Thyroid gland (tissue), 4 donors: Measurements from ENCODE around the gene STYK1. TPM values are rescaled to one million over a fixed set of nuclear protein-coding genes. Genes with fewer than 3 reads are reported as not detected.

Experiments
- DNase-seq, 2 donors: peaks; one replicate each; pipeline ENCODE4 v3.0.0-alpha.2; 2019
- H3K27ac ChIP-seq, 3 donors: fragments of 200-600 bp; sonication (generic); 1 replicate in 2 of 3; 2 replicates in 1 of 3; pipeline ENCODE4 v1.5.1; 2016 to 2019; ENCODE audit warnings: mild to moderate bottlenecking in 1 of 3, moderate library complexity in 1 of 3
- H3K27me3 ChIP-seq: fragments of 200-600 bp; sonication (generic); one replicate; pipeline ENCODE4 v1.5.1; 2019
- H3K36me3 ChIP-seq, 2 donors: fragments of 200-600 bp; sonication (generic); one replicate each; pipeline ENCODE4 v1.5.1; 2016 to 2019
- H3K4me1 ChIP-seq, 2 donors: fragments of 200-600 bp; sonication (generic); one replicate each; pipeline ENCODE4 v1.5.1; 2017 to 2019
- H3K4me3 ChIP-seq, 3 donors: fragments of 200-600 bp; sonication (generic); replicated peaks in 1 of 3; 1 replicate in 2 of 3; 2 replicates in 1 of 3; pipeline ENCODE4 v1.5.1; 2016; ENCODE audit warnings: mild to moderate bottlenecking in 1 of 3
- H3K9me3 ChIP-seq: fragments of 200-600 bp; sonication (generic); one replicate; pipeline ENCODE4 v1.5.1; 2017
- CTCF ChIP-seq, 6 experiments: fragments of 200-600 bp in 3 of 6; fragments of 450-650 bp in 3 of 6; sonication (generic) in 3 of 6; IDR thresholded peaks; one replicate each; pipeline ENCODE4 v1.5.1; 2016 to 2019; ENCODE audit warnings: antibody characterized with exemption in 6 of 6, mild to moderate bottlenecking in 2 of 6, inconsistent platforms in 1 of 6, moderate library complexity in 1 of 6
- POLR2A ChIP-seq, 2 donors: fragments of 450-650 bp; IDR thresholded peaks; one replicate each; pipeline ENCODE4 v1.6.1; 2017; ENCODE audit warnings: antibody characterized with exemption in 2 of 2, mild to moderate bottlenecking in 2 of 2, moderate library complexity in 1 of 2
- WGBS, 2 donors: methylation state at CpG; one replicate each; pipeline ENCODE4 v1.1.5; 2017; 5-methylcytosine and 5-hydroxymethylcytosine counted together
- intact Hi-C: fragments of 100-400 bp; cut with DNase I; formaldehyde crosslinking; loops from one replicate; pipeline ENCODE4 v1.15.1; 2023
- total RNA-seq, 4 donors: library from RNA; depleted of rRNA; stranded (reverse); fragments of >200 nt; gene quantifications; one replicate each; pipeline ENCODE4 v1.2.3, GENCODE V29; 2016

The STYK1 gene
- total RNA-seq, 4 donors from 2014 or later: 0.40 TPM; not detected in 3

- H3K27ac ChIP-seq: no peak overlapping the region
- intact Hi-C loops: no loop called here
- H3K36me3 ChIP-seq: no peaks in the 10 kb centered on the region
- DNase-seq: no peak
- no peak overlapping the region for H3K4me3 ChIP-seq
- H3K4me1 ChIP-seq: no peaks in the 10 kb centered on the region
- no peaks in the 10 kb centered on the region for H3K9me3 ChIP-seq
- TF ChIP-seq POLR2A (IDR thresholded peaks at IDR 0.05) (no peak), CTCF (IDR thresholded peaks at IDR 0.05) (no peak)
- no peaks in the 10 kb centered on the region for H3K27me3 ChIP-seq
- 85% methylated on average over 10 of the region's 10 CpGs for WGBS, 2 donors
Observed at GRCh38 chr12:10620078-10620779, 53.6 kb downstream of the STYK1 start.

- intact Hi-C loops: loop anchor here (10.0 kb wide), 1 partner anchor 136 kb away; no protein-coding TSS in a partner anchor
- no peak for TF ChIP-seq CTCF (IDR thresholded peaks at IDR 0.05)
- no peak for TF ChIP-seq POLR2A (IDR thresholded peaks at IDR 0.05)
- Histone ChIP-seq H3K27me3 (no peaks in the 10 kb centered on the region), H3K36me3 (no peaks in the 10 kb centered on the region), H3K4me3 (no peak overlapping the region), H3K9me3 (no peaks in the 10 kb centered on the region), H3K27ac (no peak overlapping the region), H3K4me1 (no peaks in the 10 kb centered on the region)
- DNase-seq: no peak
- WGBS, 2 donors: 80 to 84% methylated on average over 5 of the region's 5 CpGs
Observed at GRCh38 chr12:10618338-10618987, 55.4 kb downstream of the STYK1 start.

GRCh38 chr12:10617863-10618262 is 56.0 kb downstream of the STYK1 start:
- no peak overlapping the region for H3K27ac ChIP-seq
- TF ChIP-seq CTCF (IDR thresholded peaks at IDR 0.05) (no peak), POLR2A (IDR thresholded peaks at IDR 0.05) (no peak)
- intact Hi-C loops: loop anchor here (10.0 kb wide), 1 partner anchor 137 kb away; no protein-coding TSS in a partner anchor
- no peaks in the 10 kb centered on the region for H3K27me3 ChIP-seq
- no peak overlapping the region for H3K4me3 ChIP-seq
- no peak for DNase-seq
- 87 to 92% methylated on average over 6 of the region's 6 CpGs for WGBS, 2 donors
- H3K36me3 ChIP-seq: no peaks in the 10 kb centered on the region
- no peaks in the 10 kb centered on the region for H3K4me1 ChIP-seq
- H3K9me3 ChIP-seq: no peaks in the 10 kb centered on the region

GRCh38 chr12:10615532-10615931 is 58.3 kb downstream of the STYK1 start:
- H3K4me3 ChIP-seq: no peak overlapping the region

More at GRCh38 chr12:10615532-10615931, 58.3 kb downstream of the STYK1 start:
- DNase-seq: no peak
- intact Hi-C loops: loop anchor here (10.0 kb wide), 1 partner anchor 139 kb away; no protein-coding TSS in a partner anchor
- 75 to 90% methylated on average over 4 of the region's 4 CpGs for WGBS, 2 donors
- no peak overlapping the region for H3K27ac ChIP-seq
- H3K9me3 ChIP-seq: no peaks in the 10 kb centered on the region
- TF ChIP-seq CTCF (IDR thresholded peaks at IDR 0.05) (no peak), POLR2A (IDR thresholded peaks at IDR 0.05) (no peak)
- H3K36me3 ChIP-seq: no peaks in the 10 kb centered on the region
- H3K4me1 ChIP-seq: peaks cover 0 to 8% of the 10 kb centered on the region in 2 donors
- no peaks in the 10 kb centered on the region for H3K27me3 ChIP-seq
